HEK293 (cell line): Measurements from ENCODE around the gene DIPK1C.

Source experiments
- CTCF ChIA-PET: fragments of 350-600 bp; formaldehyde crosslinking; extraction: SDS; loops from one replicate; lab custom pipeline; 2021; ENCODE audit warnings: antibody characterized with exemption; lab: Yijun Ruan, JAX
- POLR2A ChIA-PET: fragments of 300-600 bp; formaldehyde crosslinking; extraction: SDS; loops from one replicate; lab custom pipeline; 2020; ENCODE audit warnings: antibody characterized with exemption, inconsistent platforms; lab: Yijun Ruan, JAX
- H3K27ac ChIP-seq: fragments of 200-500 bp; sonication (Bioruptor generic); 2 replicates; pipeline ENCODE4 v1.5.1; 2014; ENCODE audit warnings: low read depth, low read length, control low read depth, inconsistent platforms; ENCODE audit errors: extremely low read depth
- H3K36me3 ChIP-seq, 2 experiments: fragments of 200-500 bp in 1 of 2; sonication (Bioruptor generic) in 1 of 2; 1 replicate in 1 of 2; 2 replicates in 1 of 2; pipeline ENCODE4 v1.5.1; 2014 to 2017; ENCODE audit warnings: inconsistent platforms in 2 of 2, low read length in 2 of 2; ENCODE audit not compliant: control insufficient read depth in 2 of 2, insufficient read depth in 1 of 2
- H3K4me1 ChIP-seq: fragments of 200-500 bp; sonication (Bioruptor generic); 2 replicates; pipeline ENCODE4 v1.5.1; 2014; ENCODE audit warnings: mild to moderate bottlenecking, low read length, inconsistent platforms; ENCODE audit not compliant: control insufficient read depth, insufficient read depth
- H3K4me3 ChIP-seq: 2 replicates; pipeline ENCODE4 v1.5.1; 2011; ENCODE audit warnings: low read depth, mild to moderate bottlenecking, control low read depth, low read length, moderate library complexity
- H3K9me3 ChIP-seq: fragments of 200-500 bp; sonication (Bioruptor generic); 2 replicates; pipeline ENCODE4 v1.5.1; 2014; ENCODE audit warnings: low read depth, low read length, inconsistent platforms; ENCODE audit not compliant: control insufficient read depth, insufficient read depth
- BCL11B ChIP-seq: fragments of 450-650 bp; formaldehyde crosslinking; IDR thresholded peaks from 2 replicates; pipeline ENCODE4 v1.5.1; 2016; ENCODE audit warnings: low read depth, missing biosample characterization, missing genetic modification characterization
- GLI4 ChIP-seq: fragments of 450-650 bp; formaldehyde crosslinking; IDR thresholded peaks from 2 replicates; pipeline ENCODE4 v1.5.1; 2016; ENCODE audit warnings: missing biosample characterization, missing genetic modification characterization
- HOXD13 ChIP-seq: sonication (generic); formaldehyde crosslinking; IDR thresholded peaks from 2 replicates; pipeline ENCODE4 v1.8.0; 2022; ENCODE audit warnings: missing genetic modification reagents, borderline replicate concordance
- IKZF3 ChIP-seq: fragments of 450-650 bp; IDR thresholded peaks from 2 replicates; pipeline ENCODE4 v1.5.0; 2018; ENCODE audit warnings: missing biosample characterization, mild to moderate bottlenecking, missing genetic modification characterization, moderate library complexity
- REPIN1 ChIP-seq: fragments of 450-650 bp; formaldehyde crosslinking; IDR thresholded peaks from 2 replicates; pipeline ENCODE4 v1.5.1; 2017; ENCODE audit warnings: missing biosample characterization, missing genetic modification characterization, low read depth
- SP2 ChIP-seq: fragments of 450-650 bp; formaldehyde crosslinking; IDR thresholded peaks from 2 replicates; pipeline ENCODE4 v1.5.1; 2016; ENCODE audit warnings: missing biosample characterization, missing genetic modification characterization
- YY2 ChIP-seq: fragments of 450-650 bp; formaldehyde crosslinking; IDR thresholded peaks from 2 replicates; pipeline ENCODE4 v1.5.1; 2016; ENCODE audit warnings: missing biosample characterization, missing genetic modification characterization
- ZNF184 ChIP-seq: fragments of 450-650 bp; IDR thresholded peaks from 2 replicates; pipeline ENCODE4 v1.5.1; 2018; ENCODE audit warnings: missing biosample characterization, mild to moderate bottlenecking, missing genetic modification characterization
- ZNF248 ChIP-seq: fragments of 450-650 bp; formaldehyde crosslinking; IDR thresholded peaks from 2 replicates; pipeline ENCODE4 v1.5.1; 2017; ENCODE audit warnings: missing biosample characterization, missing genetic modification characterization
- ZNF48 ChIP-seq: fragments of 450-650 bp; formaldehyde crosslinking; IDR thresholded peaks from 2 replicates; pipeline ENCODE4 v1.5.1; 2016; ENCODE audit warnings: missing biosample characterization, missing genetic modification characterization
- ZNF560 ChIP-seq: fragments of 450-650 bp; formaldehyde crosslinking; IDR thresholded peaks from 2 replicates; pipeline ENCODE4 v1.5.1; 2017; ENCODE audit warnings: missing biosample characterization, missing genetic modification characterization, borderline replicate concordance
- ZNF585B ChIP-seq: fragments of 450-650 bp; formaldehyde crosslinking; IDR thresholded peaks from 2 replicates; pipeline ENCODE4 v1.5.1; 2016; ENCODE audit warnings: missing biosample characterization, missing genetic modification characterization
- ZNF670 ChIP-seq: fragments of 450-650 bp; formaldehyde crosslinking; IDR thresholded peaks from 2 replicates; pipeline ENCODE4 v1.5.1; 2016; ENCODE audit warnings: missing biosample characterization, missing genetic modification characterization, low read depth
- ZNF747 ChIP-seq: fragments of 450-650 bp; formaldehyde crosslinking; IDR thresholded peaks from 2 replicates; pipeline ENCODE4 v1.5.1; 2016; ENCODE audit warnings: missing biosample characterization, missing genetic modification characterization
- ZSCAN30 ChIP-seq: fragments of 450-650 bp; IDR thresholded peaks from 2 replicates; pipeline ENCODE4 v1.5.1; 2018; ENCODE audit warnings: missing biosample characterization, mild to moderate bottlenecking, missing genetic modification characterization, moderate library complexity
- TF ChIP-seq, protein P1 (sequence below): fragments of 450-650 bp; formaldehyde crosslinking; IDR thresholded peaks from 2 replicates; pipeline ENCODE4 v1.5.1; 2016; ENCODE audit warnings: missing biosample characterization, missing genetic modification characterization
- TF ChIP-seq, protein P2 (sequence below): fragments of 450-650 bp; formaldehyde crosslinking; IDR thresholded peaks from 2 replicates; pipeline ENCODE4 v1.5.1; 2017; ENCODE audit warnings: missing biosample characterization, missing genetic modification characterization
- TF ChIP-seq, protein P3 (sequence below): fragments of 450-650 bp; formaldehyde crosslinking; IDR thresholded peaks from 2 replicates; pipeline ENCODE4 v1.5.1; 2017; ENCODE audit warnings: missing biosample characterization, missing genetic modification characterization
- TF ChIP-seq, protein P4 (sequence below): fragments of 450-650 bp; formaldehyde crosslinking; IDR thresholded peaks from 2 replicates; pipeline ENCODE4 v1.5.1; 2016; ENCODE audit warnings: missing biosample characterization, missing genetic modification characterization
- TF ChIP-seq, protein P5 (sequence below): fragments of 450-650 bp; formaldehyde crosslinking; IDR thresholded peaks from 2 replicates; pipeline ENCODE4 v1.5.1; 2016; ENCODE audit warnings: missing biosample characterization, missing genetic modification characterization
- TF ChIP-seq, protein P6 (sequence below): fragments of 450-650 bp; formaldehyde crosslinking; IDR thresholded peaks from 2 replicates; pipeline ENCODE4 v1.5.1; 2016; ENCODE audit warnings: missing biosample characterization, missing genetic modification characterization

The DIPK1C gene

DNA sequence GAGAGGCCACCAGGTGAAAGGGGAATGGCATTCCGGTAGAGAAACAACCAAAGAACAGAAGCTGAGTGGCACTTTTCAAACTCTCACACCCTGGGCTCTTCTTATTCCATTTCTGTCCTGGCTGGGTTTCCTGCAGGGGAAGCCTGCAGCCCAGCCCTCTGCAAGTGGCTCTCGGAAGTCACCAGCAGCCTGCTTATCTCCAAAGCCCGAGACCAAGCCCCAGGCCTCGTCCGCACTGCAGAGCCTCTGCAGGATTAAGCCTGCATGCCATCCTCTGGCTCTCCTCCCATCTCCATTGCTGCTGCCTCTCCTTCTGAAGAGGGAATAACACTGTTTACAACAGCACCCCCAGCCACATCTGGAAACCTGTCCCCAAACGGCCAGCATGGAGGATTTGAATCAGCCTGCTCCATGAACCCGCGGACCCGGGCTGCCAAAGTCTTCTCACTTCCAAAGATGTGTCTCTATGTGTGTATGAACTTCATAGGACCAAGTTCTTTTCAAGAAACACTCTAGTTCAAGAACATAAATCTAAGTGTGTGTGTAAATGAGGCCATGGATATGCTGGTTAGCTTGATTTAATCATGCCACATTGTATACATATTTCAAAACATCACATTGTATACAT is 54.2 kb downstream of the DIPK1C start:
- H3K4me1 ChIP-seq, result no peaks in the 10 kb centered on the region
- ChIA-PET POLR2A (no interaction called here), CTCF (interaction anchor here (0.7 to 1.6 kb wide), 2 partner anchors 17 to 149 kb away, joined by 3 to 5 read pairs; no protein-coding TSS in a partner anchor)
- no peaks in the 10 kb centered on the region for H3K9me3 ChIP-seq
- TF ChIP-seq ZSCAN30 (no peak), GLI4 (tag by site-specific recombination) (no peak), ZNF184 (tag by site-specific recombination) (no peak), ZNF585B (tag by site-specific recombination) (no peak)
- TF ChIP-seq, all 188 proteins: peak for 0
- Histone ChIP-seq H3K36me3 (no peaks in the 10 kb centered on the region), H3K4me3 (no peak overlapping the region), H3K27ac (no peak overlapping the region)

DNA sequence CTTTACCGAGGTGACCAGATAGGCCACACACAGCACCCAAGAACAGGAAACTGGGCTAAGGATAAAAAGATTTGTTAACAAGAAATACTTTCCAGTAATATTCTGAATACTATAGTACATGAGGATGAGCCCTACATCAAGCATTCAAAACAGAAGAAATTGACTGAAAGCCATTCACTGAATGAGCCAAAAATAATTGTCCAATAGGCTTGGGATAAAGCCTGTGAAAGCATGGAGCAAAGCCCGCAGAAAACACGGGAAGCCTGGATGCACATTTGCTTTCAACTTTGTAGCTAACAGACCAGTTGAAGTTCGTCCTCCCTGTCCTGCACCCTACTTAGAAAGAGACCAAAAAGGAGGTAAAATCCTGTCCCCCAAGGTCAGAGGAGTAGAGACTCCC is 56.3 kb downstream of the DIPK1C start:
- Histone ChIP-seq H3K4me1 (no peaks in the 10 kb centered on the region), H3K4me3 (no peak overlapping the region), H3K36me3 (no peaks in the 10 kb centered on the region), H3K27ac (no peak overlapping the region), H3K9me3 (no peaks in the 10 kb centered on the region)
- TF ChIP-seq, protein P1, sequence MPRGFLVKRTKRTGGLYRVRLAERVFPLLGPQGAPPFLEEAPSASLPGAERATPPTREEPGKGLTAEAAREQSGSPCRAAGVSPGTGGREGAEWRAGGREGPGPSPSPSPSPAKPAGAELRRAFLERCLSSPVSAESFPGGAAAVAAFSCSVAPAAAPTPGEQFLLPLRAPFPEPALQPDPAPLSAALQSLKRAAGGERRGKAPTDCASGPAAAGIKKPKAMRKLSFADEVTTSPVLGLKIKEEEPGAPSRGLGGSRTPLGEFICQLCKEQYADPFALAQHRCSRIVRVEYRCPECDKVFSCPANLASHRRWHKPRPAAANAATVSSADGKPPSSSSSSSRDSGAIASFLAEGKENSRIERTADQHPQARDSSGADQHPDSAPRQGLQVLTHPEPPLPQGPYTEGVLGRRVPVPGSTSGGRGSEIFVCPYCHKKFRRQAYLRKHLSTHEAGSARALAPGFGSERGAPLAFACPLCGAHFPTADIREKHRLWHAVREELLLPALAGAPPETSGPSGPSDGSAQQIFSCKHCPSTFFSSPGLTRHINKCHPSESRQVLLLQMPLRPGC, result no peak
- TF ChIP-seq YY2 (tag by site-specific recombination) (no peak), ZNF48 (tag by site-specific recombination) (no peak), REPIN1 (tag by site-specific recombination) (no peak), HOXD13 (CRISPR knock-in tag) (no peak)
- TF ChIP-seq, protein P2, sequence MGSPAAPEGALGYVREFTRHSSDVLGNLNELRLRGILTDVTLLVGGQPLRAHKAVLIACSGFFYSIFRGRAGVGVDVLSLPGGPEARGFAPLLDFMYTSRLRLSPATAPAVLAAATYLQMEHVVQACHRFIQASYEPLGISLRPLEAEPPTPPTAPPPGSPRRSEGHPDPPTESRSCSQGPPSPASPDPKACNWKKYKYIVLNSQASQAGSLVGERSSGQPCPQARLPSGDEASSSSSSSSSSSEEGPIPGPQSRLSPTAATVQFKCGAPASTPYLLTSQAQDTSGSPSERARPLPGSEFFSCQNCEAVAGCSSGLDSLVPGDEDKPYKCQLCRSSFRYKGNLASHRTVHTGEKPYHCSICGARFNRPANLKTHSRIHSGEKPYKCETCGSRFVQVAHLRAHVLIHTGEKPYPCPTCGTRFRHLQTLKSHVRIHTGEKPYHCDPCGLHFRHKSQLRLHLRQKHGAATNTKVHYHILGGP (tag by site-specific recombination), result no peak
- TF ChIP-seq, protein P3, sequence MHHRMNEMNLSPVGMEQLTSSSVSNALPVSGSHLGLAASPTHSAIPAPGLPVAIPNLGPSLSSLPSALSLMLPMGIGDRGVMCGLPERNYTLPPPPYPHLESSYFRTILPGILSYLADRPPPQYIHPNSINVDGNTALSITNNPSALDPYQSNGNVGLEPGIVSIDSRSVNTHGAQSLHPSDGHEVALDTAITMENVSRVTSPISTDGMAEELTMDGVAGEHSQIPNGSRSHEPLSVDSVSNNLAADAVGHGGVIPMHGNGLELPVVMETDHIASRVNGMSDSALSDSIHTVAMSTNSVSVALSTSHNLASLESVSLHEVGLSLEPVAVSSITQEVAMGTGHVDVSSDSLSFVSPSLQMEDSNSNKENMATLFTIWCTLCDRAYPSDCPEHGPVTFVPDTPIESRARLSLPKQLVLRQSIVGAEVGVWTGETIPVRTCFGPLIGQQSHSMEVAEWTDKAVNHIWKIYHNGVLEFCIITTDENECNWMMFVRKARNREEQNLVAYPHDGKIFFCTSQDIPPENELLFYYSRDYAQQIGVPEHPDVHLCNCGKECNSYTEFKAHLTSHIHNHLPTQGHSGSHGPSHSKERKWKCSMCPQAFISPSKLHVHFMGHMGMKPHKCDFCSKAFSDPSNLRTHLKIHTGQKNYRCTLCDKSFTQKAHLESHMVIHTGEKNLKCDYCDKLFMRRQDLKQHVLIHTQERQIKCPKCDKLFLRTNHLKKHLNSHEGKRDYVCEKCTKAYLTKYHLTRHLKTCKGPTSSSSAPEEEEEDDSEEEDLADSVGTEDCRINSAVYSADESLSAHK (tag by site-specific recombination), result no peak
- POLR2A ChIA-PET, result no interaction called here
- CTCF ChIA-PET, result no interaction called here

DNA sequence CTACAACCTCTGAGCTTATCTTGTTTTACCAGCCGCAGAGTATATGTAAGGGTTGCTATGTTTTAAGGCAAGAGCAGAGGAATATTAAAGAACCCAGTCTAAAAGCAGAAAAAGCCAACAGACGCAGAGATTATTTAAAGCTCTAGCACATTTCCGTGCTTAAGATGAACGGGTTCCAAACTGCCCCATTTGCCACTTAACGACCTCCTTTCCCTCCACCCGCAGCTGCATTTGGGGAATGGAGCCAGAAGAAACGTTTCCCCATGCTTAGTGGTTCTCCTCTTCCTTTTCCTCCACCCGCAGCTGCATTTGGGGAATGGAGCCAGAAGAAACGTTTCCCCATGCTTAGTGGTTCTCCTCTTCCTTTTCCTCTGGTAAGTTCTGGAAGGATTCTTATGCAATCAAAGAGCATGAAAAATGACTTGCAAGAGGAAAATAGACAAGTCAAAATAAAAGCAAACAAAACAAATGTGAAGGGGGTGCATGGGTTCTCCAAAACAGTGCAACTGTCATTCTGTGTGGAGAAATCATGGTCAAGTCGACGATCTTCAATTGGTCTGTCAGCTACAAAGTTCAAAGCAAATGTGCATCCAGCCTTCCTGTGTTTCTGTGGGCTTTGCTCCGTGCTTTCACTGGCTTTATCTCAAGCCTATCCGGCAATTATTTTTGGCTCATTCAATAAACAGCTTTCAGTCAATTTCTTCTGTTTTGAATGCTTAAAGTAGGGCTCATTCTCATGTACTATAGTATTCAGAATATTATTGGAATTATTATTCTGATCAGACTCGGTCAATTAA is 57.8 kb downstream of the DIPK1C start:
- ChIA-PET POLR2A (no interaction called here), CTCF (interaction anchor here (0.7 kb wide), 1 partner anchor 17 kb away, joined by 3 read pairs; no protein-coding TSS in a partner anchor)
- TF ChIP-seq ZNF560 (tag by site-specific recombination) (no peak), SP2 (tag by site-specific recombination) (no peak), ZNF670 (tag by site-specific recombination) (no peak), IKZF3 (tag by site-specific recombination) (no peak), BCL11B (tag by site-specific recombination) (no peak), ZNF747 (tag by site-specific recombination) (no peak), ZNF248 (tag by site-specific recombination) (no peak)
- TF ChIP-seq, protein P4, sequence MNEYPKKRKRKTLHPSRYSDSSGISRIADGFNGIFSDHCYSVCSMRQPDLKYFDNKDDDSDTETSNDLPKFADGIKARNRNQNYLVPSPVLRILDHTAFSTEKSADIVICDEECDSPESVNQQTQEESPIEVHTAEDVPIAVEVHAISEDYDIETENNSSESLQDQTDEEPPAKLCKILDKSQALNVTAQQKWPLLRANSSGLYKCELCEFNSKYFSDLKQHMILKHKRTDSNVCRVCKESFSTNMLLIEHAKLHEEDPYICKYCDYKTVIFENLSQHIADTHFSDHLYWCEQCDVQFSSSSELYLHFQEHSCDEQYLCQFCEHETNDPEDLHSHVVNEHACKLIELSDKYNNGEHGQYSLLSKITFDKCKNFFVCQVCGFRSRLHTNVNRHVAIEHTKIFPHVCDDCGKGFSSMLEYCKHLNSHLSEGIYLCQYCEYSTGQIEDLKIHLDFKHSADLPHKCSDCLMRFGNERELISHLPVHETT, result no peak
- TF ChIP-seq, protein P5, sequence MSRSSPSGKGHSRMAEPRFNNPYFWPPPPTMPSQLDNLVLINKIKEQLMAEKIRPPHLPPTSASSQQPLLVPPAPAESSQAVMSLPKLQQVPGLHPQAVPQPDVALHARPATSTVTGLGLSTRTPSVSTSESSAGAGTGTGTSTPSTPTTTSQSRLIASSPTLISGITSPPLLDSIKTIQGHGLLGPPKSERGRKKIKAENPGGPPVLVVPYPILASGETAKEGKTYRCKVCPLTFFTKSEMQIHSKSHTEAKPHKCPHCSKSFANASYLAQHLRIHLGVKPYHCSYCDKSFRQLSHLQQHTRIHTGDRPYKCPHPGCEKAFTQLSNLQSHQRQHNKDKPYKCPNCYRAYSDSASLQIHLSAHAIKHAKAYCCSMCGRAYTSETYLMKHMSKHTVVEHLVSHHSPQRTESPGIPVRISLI (tag by site-specific recombination), result no peak
- TF ChIP-seq, protein P6, sequence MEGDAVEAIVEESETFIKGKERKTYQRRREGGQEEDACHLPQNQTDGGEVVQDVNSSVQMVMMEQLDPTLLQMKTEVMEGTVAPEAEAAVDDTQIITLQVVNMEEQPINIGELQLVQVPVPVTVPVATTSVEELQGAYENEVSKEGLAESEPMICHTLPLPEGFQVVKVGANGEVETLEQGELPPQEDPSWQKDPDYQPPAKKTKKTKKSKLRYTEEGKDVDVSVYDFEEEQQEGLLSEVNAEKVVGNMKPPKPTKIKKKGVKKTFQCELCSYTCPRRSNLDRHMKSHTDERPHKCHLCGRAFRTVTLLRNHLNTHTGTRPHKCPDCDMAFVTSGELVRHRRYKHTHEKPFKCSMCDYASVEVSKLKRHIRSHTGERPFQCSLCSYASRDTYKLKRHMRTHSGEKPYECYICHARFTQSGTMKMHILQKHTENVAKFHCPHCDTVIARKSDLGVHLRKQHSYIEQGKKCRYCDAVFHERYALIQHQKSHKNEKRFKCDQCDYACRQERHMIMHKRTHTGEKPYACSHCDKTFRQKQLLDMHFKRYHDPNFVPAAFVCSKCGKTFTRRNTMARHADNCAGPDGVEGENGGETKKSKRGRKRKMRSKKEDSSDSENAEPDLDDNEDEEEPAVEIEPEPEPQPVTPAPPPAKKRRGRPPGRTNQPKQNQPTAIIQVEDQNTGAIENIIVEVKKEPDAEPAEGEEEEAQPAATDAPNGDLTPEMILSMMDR, result no peak

More for the DNA sequence above, 57.8 kb downstream of the DIPK1C start:
- Histone ChIP-seq H3K27ac (no peak overlapping the region), H3K36me3 (no peaks in the 10 kb centered on the region), H3K4me1 (no peaks in the 10 kb centered on the region), H3K9me3 (no peaks in the 10 kb centered on the region), H3K4me3 (no peak overlapping the region)
